ENCODE results near the gene WAS. TPM values are rescaled to one million over a fixed set of nuclear protein-coding genes. Genes with fewer than 3 reads are reported as not detected.

The WAS gene
- total RNA-seq, 1 experiment from 2014 or later: 0.24 TPM

GRCh38 chrX:48702716-48703115, 19.1 kb downstream of the WAS start:
- Histone ChIP-seq H3K4me1 (ENCODE audit: insufficient read depth, low read length) (no peaks in the 10 kb centered on the region), H3K4ac (ENCODE audit: low read depth, low read length) (no peak overlapping the region), H3K18ac (ENCODE audit: insufficient read length, low read depth, low read length) (no peak overlapping the region), H3K79me1 (ENCODE audit: insufficient read depth, low read depth, low read length, poor library complexity, severe bottlenecking) (no peaks in the 10 kb centered on the region), H2AFZ (ENCODE audit: low read length) (no peak overlapping the region), H2BK20ac (ENCODE audit: low read depth, low read length, poor library complexity, severe bottlenecking) (no peak overlapping the region), H3K9me3 (ENCODE audit: control insufficient read depth, low read depth, low read length) (peaks cover 50% of the 10 kb centered on the region), H2AK5ac (ENCODE audit: insufficient read length, low read length) (no peak overlapping the region), H4K91ac (ENCODE audit: insufficient read length, low read depth, low read length) (no peak overlapping the region), H3K27ac (ENCODE audit: insufficient read length, low read depth, low read length) (no peak overlapping the region), H2BK12ac (ENCODE audit: insufficient read length, low read depth, low read length) (no peak overlapping the region), H3K27me3 (ENCODE audit: insufficient read depth, low read length) (no peaks in the 10 kb centered on the region), H3K9ac (ENCODE audit: extremely low read depth, insufficient read length, low read length) (no peak overlapping the region), H4K5ac (ENCODE audit: insufficient read length, low read depth, low read length) (no peak overlapping the region), H3K23ac (ENCODE audit: insufficient read length, low read depth, low read length) (no peak overlapping the region), H3K4me2 (ENCODE audit: insufficient read depth, insufficient read length, low read length) (no peak overlapping the region), H3K14ac (ENCODE audit: insufficient read depth, low read length) (no peak overlapping the region), H2BK15ac (ENCODE audit: low read depth, low read length) (no peak overlapping the region), H3T11ph (ENCODE audit: low read length) (no peak overlapping the region), H4K8ac (replicated peaks; ENCODE audit: insufficient read length, low read depth, low read length) (no peak overlapping the region), H3K79me2 (ENCODE audit: insufficient read depth, low read length) (no peaks in the 10 kb centered on the region), H3K23me2 (ENCODE audit: insufficient read length, low read depth, low read length, poor library complexity, severe bottlenecking) (no peaks in the 10 kb centered on the region), H4K20me1 (ENCODE audit: control insufficient read depth, insufficient read depth, insufficient read length) (no peaks in the 10 kb centered on the region), H2BK120ac (ENCODE audit: low read depth, low read length, poor library complexity, severe bottlenecking) (no peak overlapping the region), H3K56ac (ENCODE audit: insufficient read length, low read depth, low read length) (no peak overlapping the region), H2BK5ac (ENCODE audit: insufficient read length, low read length) (no peak overlapping the region)
- no peak for DNase-seq
- peak overlapping the region in 1 of 2 experiments; percentile 9; a peak in 1 of 5 replicates for H3K4me3 Mint-ChIP-seq
- no CpG with 5 or more reads among the region's 4 CpGs for WGBS (ENCODE audit: extremely low coverage, insufficient read length, low lambda C conversion rate)
- peaks cover 81 to 85% of the 10 kb centered on the region in 2 experiments for H3K9me3 Mint-ChIP-seq
- H3K27ac Mint-ChIP-seq: peak overlapping the region in 2 of 3 experiments; percentile 47 to 84; a peak in 2 of 7 replicates
- peaks cover 37 to 75% (median 72%) of the 10 kb centered on the region in 3 experiments; a peak in 6 of 7 replicates for H3K36me3 Mint-ChIP-seq (ENCODE audit: insufficient read depth in 1 of 3, low read depth in 3 of 3)
- peaks cover 14 to 19% of the 10 kb centered on the region in 2 experiments for H3K4me1 Mint-ChIP-seq
- no peak for TF ChIP-seq CTCF (conservative IDR thresholded peaks at IDR 0.05)
- no peaks in the 10 kb centered on the region for H3K27me3 Mint-ChIP-seq (ENCODE audit: low read depth)
